NCI-H1436 (cell line): ENCODE data around the gene BRAT1.
A peak's percentile ranks its signal among the peaks of the same experiment; 100 is the strongest.

Experiments used
- DNase-seq: peaks from one replicate; lab custom pipeline; 2025; lab: John Stamatoyannopoulos, UW

BRAT1 gene

DNA sequence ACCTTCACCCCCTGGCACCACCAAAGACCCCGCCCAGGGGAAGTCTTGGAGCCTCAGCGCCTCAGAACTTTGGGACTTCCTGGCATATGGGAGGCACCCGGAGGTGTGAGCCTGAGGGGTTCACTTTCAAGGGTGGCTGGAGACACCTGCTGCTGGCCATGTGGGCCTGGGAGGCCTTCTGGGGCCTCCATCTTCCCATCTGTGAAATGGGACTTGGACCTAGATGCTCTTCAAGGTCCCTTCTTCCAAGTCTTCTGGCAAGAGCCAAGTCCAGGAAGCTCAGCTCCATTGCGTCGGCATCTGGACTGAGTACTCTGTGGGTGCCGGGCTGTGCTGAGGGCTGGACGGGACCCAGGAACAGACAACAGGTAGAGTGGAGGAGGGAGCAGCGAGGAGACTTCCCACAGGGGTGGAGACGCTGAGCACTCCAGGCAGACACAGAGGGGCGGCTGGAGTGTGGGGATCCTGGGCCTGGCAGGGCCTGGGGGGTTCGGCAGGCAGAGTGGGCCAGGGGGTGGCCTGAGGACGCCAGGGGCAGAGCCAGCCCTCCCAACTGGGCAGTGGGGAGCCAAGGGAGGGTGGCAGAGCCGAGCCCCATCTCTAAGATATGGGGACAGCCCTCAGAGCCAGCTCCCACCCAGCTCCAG, 45.1 kb downstream of the BRAT1 start:
- DNase-seq, result no peak

DNA sequence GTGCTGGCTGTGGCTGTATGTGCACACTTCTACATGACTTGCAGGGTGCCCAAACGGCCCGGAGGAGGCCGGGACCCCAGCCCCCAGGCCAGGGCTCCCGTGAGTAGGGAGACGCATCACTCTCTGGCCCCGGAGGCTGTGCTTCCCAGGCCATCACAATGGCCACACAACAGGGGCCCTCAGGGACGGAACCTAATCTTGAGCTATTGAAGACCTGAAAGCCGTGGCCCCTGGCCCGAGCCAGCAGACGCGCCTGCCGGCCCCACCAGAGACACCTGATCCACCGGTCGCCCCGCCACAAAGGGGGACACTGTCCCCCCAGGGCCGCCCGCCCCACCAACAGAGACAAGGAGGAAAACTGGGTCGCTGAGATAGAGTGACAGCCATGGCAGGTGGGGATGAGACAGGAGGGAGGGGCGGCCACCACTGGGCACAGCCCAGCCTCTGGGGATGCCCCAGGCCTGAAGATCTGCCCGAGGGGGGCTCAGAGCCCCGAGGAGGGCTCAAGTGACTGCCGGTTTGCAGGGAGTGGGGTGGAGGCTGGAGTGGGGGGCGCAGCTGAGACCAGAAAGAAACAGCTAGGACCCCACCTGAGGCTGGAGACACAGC, 45.9 kb downstream of the BRAT1 start:
- no peak for DNase-seq

DNA sequence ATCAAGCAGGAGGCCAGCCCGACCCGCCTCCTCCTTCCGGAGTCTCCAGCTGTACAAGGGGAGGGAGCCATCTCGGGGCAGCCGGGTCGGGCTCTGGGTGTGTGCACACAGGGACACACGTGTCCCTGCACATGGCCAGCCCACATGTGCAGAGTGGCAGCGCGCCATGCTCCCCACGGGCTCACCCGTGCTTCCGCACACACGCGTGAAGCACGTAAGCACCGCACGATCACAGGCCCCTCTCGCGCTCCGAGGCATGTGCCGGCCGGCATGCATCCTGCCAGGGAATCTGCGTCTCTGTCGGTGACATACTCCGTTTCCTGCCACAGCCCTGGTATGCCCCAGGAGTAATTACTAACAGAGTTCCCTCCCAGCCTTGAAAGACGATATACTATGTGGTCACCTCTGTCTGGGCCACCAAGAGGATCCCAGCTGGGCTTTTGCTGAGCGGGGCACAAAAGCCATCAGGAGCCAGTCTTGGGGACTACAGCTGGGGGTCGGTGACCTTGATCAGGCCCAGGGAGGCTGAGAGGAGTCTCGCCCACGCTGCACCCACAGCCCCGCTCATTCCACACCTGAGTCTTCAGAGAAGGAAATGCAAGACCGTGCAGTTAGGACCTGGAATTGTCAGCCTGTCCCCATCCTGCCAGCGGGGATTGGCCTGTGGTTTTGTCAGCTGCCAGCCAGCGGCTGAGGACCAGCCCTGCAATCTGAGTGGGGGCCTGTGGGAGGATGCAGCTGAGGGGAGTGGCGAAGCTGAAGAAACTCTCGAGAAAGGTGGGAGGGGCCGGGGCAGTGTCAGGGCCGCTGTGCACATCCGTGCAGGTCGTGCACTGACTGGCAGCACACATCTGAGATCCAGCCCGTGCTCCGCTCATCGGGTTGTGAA, 46.8 kb downstream of the BRAT1 start:
- peak; percentile 65 for DNase-seq

DNA sequence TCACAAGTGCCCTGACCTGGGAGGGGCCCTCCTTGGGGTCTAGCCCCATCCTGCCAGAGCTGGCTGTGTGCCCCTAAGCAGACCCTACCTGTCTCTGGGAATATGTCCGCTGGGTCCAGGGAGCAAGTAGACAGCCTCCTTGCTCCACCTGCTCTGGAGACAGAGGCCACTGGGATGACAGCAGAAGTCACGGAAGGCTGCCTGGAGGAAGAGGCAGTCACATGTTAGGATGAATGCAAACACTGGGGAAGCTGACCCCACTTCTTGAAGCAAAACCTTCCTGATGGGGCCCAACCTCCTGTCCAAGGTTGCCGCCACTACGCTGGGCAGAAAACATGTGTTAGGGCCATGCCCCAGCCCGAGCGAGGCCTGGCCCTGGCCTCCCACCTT, 47.4 kb downstream of the BRAT1 start:
- DNase-seq, result no peak

DNA sequence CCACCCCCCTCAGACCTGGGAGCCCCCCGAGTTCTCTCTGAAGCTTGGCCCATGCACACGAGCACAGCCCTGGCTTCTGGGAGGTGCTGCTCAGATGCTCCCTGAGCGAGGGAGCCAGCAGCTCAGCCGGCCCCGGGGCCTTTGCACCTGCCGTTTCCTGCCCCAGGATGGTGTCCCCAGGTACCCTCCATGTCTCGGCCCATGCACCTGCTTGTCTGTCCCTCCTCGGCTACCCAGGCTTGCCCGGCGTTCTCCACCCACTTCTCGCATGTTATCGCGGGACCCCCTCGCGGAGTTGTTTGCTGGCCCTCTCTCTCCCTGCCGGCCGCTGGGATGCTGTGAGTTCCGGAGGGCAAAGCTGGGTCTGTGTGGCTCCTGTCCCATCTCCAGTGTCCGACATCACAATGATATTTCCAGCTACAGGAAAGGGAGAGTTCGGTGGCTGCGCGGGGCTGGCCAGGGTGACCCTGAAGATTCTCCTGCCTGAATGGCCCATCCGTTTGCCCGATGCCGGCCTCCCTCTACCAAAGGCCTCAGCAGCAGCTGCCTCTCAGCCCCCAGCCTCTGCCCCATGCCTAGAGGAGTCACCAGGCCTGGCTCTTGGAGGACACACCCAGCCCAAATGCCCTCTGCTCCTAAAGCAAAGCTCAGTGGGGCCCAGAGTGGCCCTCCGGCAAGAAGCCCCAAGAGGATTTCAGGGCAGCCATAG, 48.0 kb downstream of the BRAT1 start:
- DNase-seq, result no peak

DNA sequence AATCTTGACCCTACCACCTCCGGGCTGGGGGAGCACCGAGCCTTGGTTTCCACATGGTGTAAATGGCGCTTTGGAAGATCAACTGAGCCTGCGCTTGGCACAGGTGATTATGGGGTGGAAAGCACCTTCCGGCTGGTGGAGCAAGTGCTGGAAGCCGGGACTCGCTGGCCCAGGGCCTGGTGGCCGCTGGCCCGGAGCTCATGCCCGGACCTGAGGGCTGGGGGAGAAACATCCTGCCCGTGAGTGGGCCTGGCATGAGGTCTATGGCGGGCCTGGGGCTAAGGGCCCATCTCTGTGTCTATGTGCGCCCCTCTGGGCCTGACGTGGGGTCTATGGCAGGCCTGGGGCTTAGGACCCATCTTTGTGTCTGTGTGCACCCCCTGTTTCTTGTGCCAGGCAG, 49.9 kb downstream of the BRAT1 start:
- no peak for DNase-seq

DNA sequence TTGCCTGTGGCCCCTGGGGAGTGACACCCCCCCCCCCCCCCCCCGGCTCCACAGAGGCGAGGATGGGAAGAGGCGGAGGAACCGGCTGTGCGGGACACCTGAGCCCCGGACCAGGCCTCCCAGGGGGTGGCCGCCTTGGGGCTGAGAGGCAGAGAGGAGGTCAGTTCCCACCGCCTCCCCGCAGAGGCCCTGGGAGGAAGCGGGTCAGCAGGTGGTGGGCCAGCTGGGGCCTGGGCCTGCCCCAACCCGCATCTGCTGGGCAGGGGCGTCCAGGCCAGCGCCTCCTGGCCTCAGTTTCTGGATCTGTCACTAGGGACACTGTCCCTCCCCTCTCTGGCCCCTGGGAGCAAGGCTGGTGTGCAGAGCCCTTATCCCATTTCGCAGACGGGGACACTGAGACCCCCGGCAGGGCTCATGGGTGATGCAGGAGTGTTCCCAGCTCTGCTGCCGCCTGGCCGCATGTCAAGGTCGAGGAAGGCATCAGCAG, 50.4 kb downstream of the BRAT1 start:
- no peak for DNase-seq

DNA sequence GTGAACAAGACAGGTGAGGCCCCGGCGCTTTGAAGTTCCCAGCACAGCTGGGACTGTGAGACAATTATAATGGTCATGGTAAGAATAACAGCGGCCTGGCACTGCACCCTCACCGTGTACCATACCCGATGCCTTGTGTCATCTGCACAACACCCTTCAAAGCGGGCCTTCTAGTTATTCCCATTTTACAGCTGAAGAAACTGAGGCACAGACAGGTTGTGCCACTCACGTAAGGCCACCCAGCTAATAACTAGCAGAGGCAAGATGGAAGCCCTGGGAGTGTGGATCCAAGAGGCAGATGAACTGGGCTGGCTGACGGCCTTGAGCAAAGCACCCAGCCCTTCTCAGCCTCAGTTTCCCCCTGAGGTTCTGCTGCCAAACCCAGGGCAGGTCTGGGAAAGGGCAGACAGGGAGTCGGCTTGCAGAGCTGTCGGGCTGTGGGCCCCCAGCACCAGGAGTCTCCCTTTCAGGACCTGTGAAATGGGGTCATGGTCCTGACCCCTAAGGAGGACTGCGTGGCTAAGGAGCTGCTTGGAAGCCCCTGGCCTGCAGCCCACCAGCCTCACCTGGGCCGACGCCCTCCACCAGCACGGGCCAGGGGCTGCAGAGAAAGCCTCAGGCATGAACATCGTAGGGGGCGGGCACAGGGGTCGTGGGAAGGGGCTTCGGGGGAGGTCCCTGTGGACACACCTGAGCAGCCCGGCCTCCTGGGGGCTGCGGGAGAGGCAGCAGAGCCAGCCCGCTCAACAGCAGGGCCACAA, 51.0 kb downstream of the BRAT1 start:
- no peak for DNase-seq

DNA sequence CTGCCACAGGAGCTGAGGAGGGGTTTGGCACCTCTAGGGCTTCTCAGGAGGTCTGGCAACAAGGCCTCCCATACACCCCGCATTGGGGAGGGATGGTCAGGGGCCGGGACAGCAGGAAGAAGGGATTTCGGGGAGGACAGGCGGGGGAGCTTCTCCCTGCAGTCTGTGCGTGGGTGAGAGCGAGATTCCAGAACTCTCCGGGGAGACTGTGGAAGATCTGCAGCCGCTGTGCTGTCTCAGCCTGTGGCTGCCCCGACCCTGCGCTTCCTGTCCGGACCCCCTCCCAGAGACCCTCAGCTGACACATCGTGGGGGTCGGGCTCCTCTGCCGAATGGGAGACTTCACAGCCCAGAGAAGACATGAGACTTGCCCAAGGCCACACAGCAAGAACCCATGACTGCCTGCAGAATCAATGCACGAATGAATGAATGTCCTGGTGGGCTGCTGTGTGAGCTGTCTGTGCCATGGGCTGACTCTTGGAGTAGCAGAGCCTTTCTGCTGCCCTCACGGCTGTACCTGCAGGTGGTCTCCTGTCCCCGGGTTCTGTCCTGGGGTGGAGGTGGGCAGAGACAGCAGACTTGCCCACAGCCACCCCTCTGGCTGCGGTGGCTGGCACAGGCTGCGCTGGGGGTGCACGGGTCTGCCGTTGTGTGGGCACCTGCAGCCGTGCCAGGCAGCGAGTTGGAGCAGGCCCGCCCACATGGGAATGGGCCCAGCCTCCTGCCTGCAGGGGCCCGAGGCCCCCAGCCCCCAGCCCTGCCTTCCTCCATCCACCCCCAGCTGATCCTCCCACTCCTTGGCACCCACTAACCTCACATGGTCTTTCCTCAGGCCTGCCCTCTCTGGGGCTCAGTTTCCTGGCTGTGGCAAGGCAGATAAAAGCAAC, 52.0 kb downstream of the BRAT1 start:
- DNase-seq, result no peak

DNA sequence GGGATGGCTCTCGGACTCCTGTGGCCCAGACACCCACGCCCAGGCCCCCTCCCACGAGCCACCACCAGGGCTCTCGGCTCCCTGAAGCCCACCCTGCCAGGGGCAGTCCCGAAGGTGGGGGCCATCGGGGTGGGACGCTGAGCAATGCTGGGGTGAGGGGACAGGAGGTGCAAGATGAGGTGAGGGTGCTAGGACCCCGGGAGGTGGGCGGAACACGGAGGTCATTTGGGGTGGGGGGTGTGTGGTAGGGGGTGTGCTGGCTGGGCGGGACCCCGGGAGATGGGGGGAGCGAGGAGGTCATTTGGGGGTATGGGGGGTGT, 52.7 kb downstream of the BRAT1 start:
- no peak for DNase-seq

DNA sequence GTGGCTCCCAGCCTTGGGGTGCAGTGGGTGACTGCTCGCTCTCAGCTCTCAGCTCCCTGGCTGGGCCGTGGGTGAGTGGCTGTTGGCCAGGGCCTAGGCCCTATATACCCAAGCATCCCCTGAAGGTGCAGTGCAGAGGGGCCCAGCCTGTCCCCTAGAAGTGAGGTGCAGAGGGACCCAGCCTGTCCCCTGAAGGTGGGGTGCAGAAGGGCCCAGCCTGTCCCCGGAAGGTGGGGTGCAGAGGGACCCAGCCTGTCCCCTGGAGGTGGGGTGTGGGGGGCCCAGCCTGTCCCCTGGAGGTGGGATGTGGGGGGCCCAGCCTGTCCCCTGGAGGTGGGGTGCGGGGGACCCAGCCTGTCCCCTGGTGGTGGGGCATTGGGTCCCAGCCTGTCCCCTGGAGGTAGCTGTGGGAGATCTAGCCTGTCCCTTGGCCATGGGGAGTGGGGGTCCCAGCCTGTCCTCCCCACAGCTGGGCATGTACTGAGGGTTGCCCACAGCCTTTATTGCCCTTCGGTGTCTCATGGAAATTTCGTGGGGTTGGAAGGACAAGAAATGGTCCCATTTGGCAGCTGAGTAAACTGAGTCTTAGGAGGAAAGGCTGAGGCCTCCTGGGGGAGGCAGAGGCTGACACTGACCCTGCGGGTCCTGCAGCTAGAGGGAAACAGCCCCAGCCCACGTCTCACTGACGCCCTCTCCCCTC, 53.2 kb downstream of the BRAT1 start:
- no peak for DNase-seq

DNA sequence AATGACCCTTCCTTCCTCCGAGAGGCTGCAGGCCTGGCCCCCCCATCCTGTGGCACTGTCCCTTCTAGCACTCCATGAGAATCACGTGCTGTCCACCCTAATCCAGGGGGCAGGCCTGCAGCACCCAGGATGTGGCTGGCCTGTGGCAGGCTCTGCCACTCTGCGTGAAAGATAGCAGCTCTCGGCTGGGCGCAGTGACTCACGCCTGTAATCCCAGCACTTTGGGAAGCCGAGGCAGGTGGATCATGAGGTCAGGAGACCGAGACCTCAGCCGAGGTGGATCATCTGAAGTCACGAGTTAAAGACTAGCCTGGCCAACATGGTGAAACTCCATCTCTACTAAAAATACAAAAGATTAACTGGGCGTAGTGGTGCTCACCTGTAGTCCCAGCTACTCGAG, 54.6 kb downstream of the BRAT1 start:
- DNase-seq, result no peak

DNA sequence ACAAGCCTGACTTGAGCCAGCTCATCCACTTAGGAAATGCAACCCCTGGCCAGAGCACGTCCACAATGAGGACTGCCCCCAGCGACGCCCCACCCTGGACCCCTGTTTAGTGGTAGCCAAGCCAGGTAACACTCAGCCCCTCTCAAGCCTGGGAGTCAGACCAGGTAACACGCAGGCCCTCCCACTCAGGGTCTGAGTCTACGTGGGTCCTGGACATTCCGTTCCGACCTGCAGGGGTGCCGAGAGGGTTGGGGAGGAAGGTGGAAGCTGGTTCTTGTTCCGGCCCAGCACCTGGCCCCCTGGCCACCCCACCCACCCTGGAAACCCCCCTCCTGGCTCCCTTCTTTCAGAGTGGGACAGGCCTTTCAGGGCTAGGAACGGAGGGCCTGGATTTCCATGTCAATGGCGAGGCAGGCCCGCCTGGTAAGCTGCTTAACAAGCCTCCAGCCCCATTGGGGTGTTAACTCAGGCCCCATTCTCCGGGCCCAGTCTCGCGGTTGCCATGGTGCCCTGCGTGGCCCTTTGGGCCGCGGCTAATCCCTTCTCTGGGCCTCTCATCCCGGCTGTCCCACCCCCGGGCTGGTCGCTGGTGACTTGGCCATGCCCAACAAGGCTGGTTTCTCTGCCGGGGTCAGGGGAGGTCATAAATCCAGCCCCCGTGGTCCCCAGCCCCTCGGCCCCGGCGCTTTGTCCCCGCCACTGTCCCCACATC, 55.4 kb downstream of the BRAT1 start:
- no peak for DNase-seq

DNA sequence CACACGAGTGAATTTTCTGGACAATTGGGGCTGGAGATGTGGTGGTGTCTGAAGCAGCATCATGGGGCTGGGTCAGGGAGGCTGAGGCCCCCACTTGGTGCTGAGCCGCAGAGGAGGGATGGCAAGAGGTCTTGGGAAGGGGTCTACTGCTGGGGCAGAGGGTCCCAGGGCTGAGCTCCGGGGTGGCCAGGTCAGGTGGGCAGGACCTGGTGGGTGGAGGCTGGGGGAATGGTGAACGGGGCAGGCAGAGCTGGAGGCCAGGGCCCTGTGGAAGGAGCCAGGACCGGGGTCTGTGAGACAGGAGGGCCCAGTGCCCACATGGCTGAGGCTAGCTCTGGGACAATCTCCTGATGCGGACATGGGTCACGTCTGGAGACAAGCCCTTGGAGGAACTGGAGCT, 56.1 kb downstream of the BRAT1 start:
- no peak for DNase-seq

DNA sequence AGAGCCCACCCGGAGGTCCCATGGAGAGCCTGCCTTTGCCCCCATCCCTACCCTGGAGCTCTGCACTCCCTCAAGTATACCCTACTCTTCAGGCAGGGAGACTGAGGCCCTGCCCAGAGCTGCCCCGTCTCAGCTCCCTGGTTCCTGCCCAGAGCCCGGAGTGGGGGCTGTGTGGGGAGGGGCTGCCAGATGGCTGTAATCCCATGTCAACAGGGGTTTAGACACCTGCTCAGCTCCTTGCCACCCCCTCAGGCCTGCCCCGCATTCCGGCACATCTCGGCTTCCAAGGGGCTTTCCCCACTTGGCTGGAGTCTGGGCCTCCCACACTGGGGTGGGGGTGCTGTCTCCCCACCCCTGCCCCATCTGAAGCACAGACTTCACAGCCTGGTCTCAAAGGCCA, 56.6 kb downstream of the BRAT1 start:
- DNase-seq, result no peak

DNA sequence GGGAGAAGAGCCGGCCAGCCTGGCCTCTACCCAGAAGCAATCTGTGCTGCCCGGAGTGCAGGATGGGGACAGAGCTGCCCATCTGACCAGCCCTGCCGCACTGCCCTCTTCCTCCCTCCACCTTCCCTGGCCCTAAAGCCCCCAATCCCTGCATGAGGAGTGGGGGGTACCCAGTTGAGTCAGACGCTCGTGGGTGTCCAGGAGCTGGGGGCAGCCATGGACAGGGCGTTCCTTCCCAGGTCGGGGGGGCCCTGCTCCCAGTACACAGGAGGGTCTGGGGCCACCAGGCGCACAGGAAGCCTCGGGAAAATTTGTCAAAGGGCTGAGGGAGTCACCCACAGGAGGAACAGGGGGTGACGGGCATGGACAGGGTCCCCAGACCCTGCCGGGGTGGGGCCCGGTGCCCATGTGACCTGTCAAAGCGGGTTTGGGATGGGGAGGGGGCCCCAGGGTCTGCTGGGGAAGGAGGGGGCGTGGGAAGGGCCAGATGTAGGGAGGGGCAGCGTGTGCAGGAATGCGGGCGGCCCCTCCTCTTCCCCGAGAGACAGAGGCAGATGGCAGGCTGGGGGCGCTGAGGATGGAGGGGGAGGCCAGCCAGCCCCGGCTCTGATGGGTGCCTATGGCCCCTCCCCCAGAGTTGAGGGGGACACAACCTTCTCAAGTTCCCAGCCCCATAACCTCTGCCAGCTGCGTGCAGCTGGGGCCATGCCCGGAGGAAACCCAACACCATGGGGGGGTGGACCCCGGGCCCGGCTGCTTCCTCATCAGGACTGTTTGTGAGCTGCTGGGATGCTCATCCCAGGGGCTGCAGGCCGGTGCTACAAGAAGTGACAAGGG, 57.6 kb downstream of the BRAT1 start:
- no peak for DNase-seq

DNA sequence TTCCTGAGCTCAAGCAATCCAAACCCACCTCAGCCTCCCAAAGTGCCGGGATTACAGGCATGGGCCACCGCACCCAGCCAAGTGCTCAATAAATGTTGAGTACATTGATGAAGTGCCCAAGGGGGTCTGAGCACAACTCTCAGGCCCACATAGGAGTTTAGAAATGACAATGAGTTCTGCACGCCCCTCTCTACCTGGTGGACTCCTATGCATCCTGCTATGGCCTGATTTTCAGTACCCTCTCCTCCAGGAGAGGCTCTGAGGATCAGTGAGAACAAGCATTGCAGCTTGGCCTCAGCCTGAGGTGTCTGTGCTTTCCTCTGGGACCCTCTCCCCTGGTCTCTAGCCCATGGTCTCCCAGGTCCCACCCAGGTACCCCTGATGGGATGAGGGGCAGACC, 58.3 kb downstream of the BRAT1 start:
- no peak for DNase-seq

DNA sequence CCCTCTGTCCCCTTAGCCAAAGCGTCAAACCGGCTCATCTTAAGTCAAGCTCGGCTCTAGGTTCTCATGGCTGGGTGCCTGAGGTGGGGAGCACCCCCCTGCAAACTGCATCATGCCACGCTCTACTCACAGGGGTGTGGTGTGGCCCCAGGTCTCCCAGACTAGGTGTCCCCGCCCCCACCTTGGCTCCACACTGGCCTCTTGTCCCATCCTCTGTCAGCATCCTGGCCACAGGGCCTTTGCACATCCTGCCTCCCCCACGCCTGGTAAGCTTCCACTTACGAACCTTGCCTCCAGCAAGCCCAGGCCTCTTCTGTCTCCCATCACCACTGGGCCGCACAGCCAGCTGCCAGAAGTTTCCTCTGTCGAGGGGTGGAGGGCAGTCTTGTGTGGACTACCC, 58.9 kb downstream of the BRAT1 start:
- no peak for DNase-seq
